HepG2 (cell line): ENCODE measurements around the gene TMEM44. TPM values are rescaled to one million over a fixed set of nuclear protein-coding genes. Genes with fewer than 3 reads are reported as not detected.

Experiments
- ATAC-seq: fragments of 200-7000 bp; cut with Tn5 transposase; 3 replicates; pipeline ENCODE4 v1.9.1; 2020; ENCODE audit warnings: mild to moderate bottlenecking, moderate library complexity
- BruUV-seq: library from RNA; stranded (reverse); fragments of 400-500 nt; replicated peaks from 2 replicates; lab custom pipeline; 2021; lab: Mats Ljungman, UMichigan
- CTCF ChIA-PET: fragments of 300-600 bp; formaldehyde crosslinking; extraction: SDS; loops from one replicate; lab custom pipeline; 2021; ENCODE audit warnings: low total read pairs, inconsistent platforms, low intra/inter-chr PET ratio; lab: Yijun Ruan, JAX
- POLR2A ChIA-PET: fragments of 350-600 bp; sonication (Branson Sonifier 250); formaldehyde crosslinking; loops from one replicate; lab custom pipeline; 2020; ENCODE audit warnings: antibody characterized with exemption, inconsistent platforms; lab: Yijun Ruan, JAX
- DNase-seq: peaks from one replicate; pipeline ENCODE4 v3.0.0-alpha.2; 2015; ENCODE audit warnings: low spot score
- FAIRE-seq: peaks from 3 replicates; lab custom pipeline; 2011; peaks lifted over from hg19 to GRCh38; lab: Jason Lieb, UNC
- H2AFZ ChIP-seq: one replicate; pipeline ENCODE4 v1.6.1; 2011; ENCODE audit warnings: low read length, inconsistent platforms
- H3K27ac ChIP-seq: fragments of 300-600 bp; 3 replicates; pipeline ENCODE4 v1.8.0; 2011; ENCODE audit warnings: mixed run types, mild to moderate bottlenecking, mixed read lengths, low read length, inconsistent platforms; ENCODE audit not compliant: insufficient read depth; ENCODE audit errors: extremely low read length
- H3K27me3 ChIP-seq, 2 experiments: fragments of 200-600 bp in 1 of 2; 2 replicates in 1 of 2; 3 replicates in 1 of 2; pipeline versions ENCODE4 v1.6.0 to v1.8.0; 2011; ENCODE audit warnings: low read length in 2 of 2, mild to moderate bottlenecking in 2 of 2, moderate library complexity in 2 of 2, inconsistent platforms in 1 of 2; ENCODE audit not compliant: insufficient read depth in 2 of 2, control insufficient read depth in 1 of 2
- H3K36me3 ChIP-seq, 2 experiments: fragments of 200-600 bp in 1 of 2; replicated peaks in 1 of 2; 2 replicates in 1 of 2; 3 replicates in 1 of 2; pipeline versions ENCODE4 v1.5.1 to v1.8.0; 2011; ENCODE audit warnings: low read length in 2 of 2, inconsistent platforms in 1 of 2; ENCODE audit not compliant: insufficient read depth in 2 of 2, control insufficient read depth in 1 of 2
- H3K4me1 ChIP-seq: 2 replicates; pipeline ENCODE4 v1.5.1; 2012; ENCODE audit warnings: low read length, inconsistent platforms; ENCODE audit not compliant: insufficient read depth
- H3K4me2 ChIP-seq: 2 replicates; pipeline ENCODE4 v1.6.0; 2011; ENCODE audit warnings: low read depth, low read length, inconsistent platforms
- H3K4me3 ChIP-seq, 3 experiments: fragments of 200-600 bp in 1 of 3; sonication (generic), shearing (Covaris generic) in 1 of 3; replicated peaks in 1 of 3; 2 replicates each; pipeline ENCODE4 v1.5.1; 2011 to 2016; ENCODE audit warnings: low read length in 3 of 3, inconsistent platforms in 2 of 3, low read depth in 2 of 3, mild to moderate bottlenecking in 2 of 3, control low read depth in 1 of 3, mixed read lengths in 1 of 3; ENCODE audit not compliant: insufficient read depth in 1 of 3
- H3K79me2 ChIP-seq: one replicate; pipeline ENCODE4 v1.6.1; 2011; ENCODE audit warnings: low read length, inconsistent platforms; ENCODE audit not compliant: insufficient read depth
- H3K9ac ChIP-seq: 2 replicates; pipeline ENCODE4 v1.6.0; 2011; ENCODE audit warnings: mild to moderate bottlenecking, low read depth, low read length, inconsistent platforms; ENCODE audit not compliant: insufficient read depth
- H3K9me3 ChIP-seq: 2 replicates; pipeline ENCODE4 v1.5.1; 2012; ENCODE audit warnings: mild to moderate bottlenecking, low read length
- H4K20me1 ChIP-seq: 2 replicates; pipeline ENCODE4 v1.6.0; 2011; ENCODE audit warnings: inconsistent platforms, mild to moderate bottlenecking, low read length, moderate library complexity; ENCODE audit not compliant: insufficient read depth
- ATF7 ChIP-seq, 2 experiments: fragments of 450-650 bp in 1 of 2; sonication (generic) in 1 of 2; formaldehyde crosslinking in 1 of 2; IDR thresholded peaks; 2 replicates each; pipeline versions ENCODE4 v1.4.0 to v1.6.1; 2016 to 2020; ENCODE audit warnings: antibody characterized with exemption in 1 of 2, mild to moderate bottlenecking in 1 of 2, missing genetic modification reagents in 1 of 2
- CHCHD3 ChIP-seq: sonication (generic); formaldehyde crosslinking; IDR thresholded peaks from 2 replicates; pipeline ENCODE4 v1.8.0; 2022; ENCODE audit warnings: mild to moderate bottlenecking, missing genetic modification reagents, moderate library complexity
- FOXA3 ChIP-seq: IDR thresholded peaks from 2 replicates; pipeline ENCODE4 v1.6.1; 2016; ENCODE audit warnings: missing genetic modification reagents, missing compliant biosample characterization
- GATAD2A ChIP-seq: IDR thresholded peaks from 2 replicates; pipeline ENCODE4 v1.6.1; 2016
- HNF4A ChIP-seq: sonication (generic); formaldehyde crosslinking; IDR thresholded peaks from 2 replicates; pipeline ENCODE4 v1.4.0; 2020; ENCODE audit warnings: missing genetic modification reagents
- HNRNPH1 ChIP-seq: fragments of 200-400 bp; formaldehyde crosslinking; optimal IDR thresholded peaks from 2 replicates; pipeline ENCODE3; 2017; ENCODE audit warnings: mild to moderate bottlenecking, low read depth, low read length
- IRF2 ChIP-seq: IDR thresholded peaks from 2 replicates; pipeline ENCODE4 v1.6.1; 2018; ENCODE audit warnings: missing genetic modification reagents, missing compliant biosample characterization
- KMT2B ChIP-seq: IDR thresholded peaks from 2 replicates; pipeline ENCODE4 v1.6.1; 2016; ENCODE audit warnings: missing genetic modification reagents, missing compliant biosample characterization
- NR2C2 ChIP-seq: sonication (generic); formaldehyde crosslinking; IDR thresholded peaks from 2 replicates; pipeline ENCODE4 v1.4.0; 2020; ENCODE audit warnings: missing genetic modification reagents, mild to moderate bottlenecking, moderate library complexity, borderline replicate concordance
- NR2F6 ChIP-seq, 2 experiments: IDR thresholded peaks; 2 replicates each; pipeline ENCODE4 v1.6.1; 2016; ENCODE audit warnings: antibody characterized with exemption in 1 of 2, mild to moderate bottlenecking in 1 of 2
- RARA ChIP-seq: IDR thresholded peaks from 2 replicates; pipeline ENCODE4 v1.6.1; 2016; ENCODE audit warnings: missing genetic modification reagents, missing compliant biosample characterization
- SALL1 ChIP-seq: sonication (generic); formaldehyde crosslinking; IDR thresholded peaks from 2 replicates; pipeline ENCODE4 v1.8.0; 2022; ENCODE audit warnings: mild to moderate bottlenecking, missing genetic modification reagents
- SOX6 ChIP-seq, 2 experiments: fragments of 450-650 bp in 1 of 2; sonication (generic) in 1 of 2; formaldehyde crosslinking in 1 of 2; IDR thresholded peaks; 2 replicates each; pipeline versions ENCODE4 v1.4.0 to v1.6.1; 2017 to 2020; ENCODE audit warnings: antibody characterized with exemption in 1 of 2, mild to moderate bottlenecking in 1 of 2, missing genetic modification reagents in 1 of 2
- SYNCRIP ChIP-seq: fragments of 200-400 bp; formaldehyde crosslinking; IDR thresholded peaks from 2 replicates; pipeline ENCODE4 v1.6.1; 2018; ENCODE audit warnings: mild to moderate bottlenecking, low read depth, low read length; ENCODE audit not compliant: insufficient read depth
- ZKSCAN8 ChIP-seq: IDR thresholded peaks from 2 replicates; pipeline ENCODE4 v1.6.1; 2016; ENCODE audit warnings: borderline replicate concordance, missing genetic modification reagents, missing compliant biosample characterization
- ZMYM4 ChIP-seq: sonication (generic); formaldehyde crosslinking; IDR thresholded peaks from 2 replicates; pipeline ENCODE4 v1.8.1; 2023; ENCODE audit warnings: mild to moderate bottlenecking, missing genetic modification reagents
- ZNF296 ChIP-seq: sonication (generic); formaldehyde crosslinking; conservative IDR thresholded peaks from 2 replicates; pipeline ENCODE4 v1.5.0; 2020; ENCODE audit warnings: mild to moderate bottlenecking, missing genetic modification reagents
- ZNF724P ChIP-seq: sonication (generic); formaldehyde crosslinking; IDR thresholded peaks from 2 replicates; pipeline ENCODE4 v1.8.0; 2022; ENCODE audit warnings: missing genetic modification reagents, borderline replicate concordance
- WGBS: methylation state at CpG from one replicate; pipeline ENCODE4 v1.1.6; 2017; ENCODE audit warnings: low lambda C conversion rate; 5-methylcytosine and 5-hydroxymethylcytosine counted together
- in situ Hi-C: cut with HindIII; loops from 2 replicates; pipeline ENCODE4 v1.10.0; 2017; ENCODE audit warnings: low pct_unique_long_range_greater_than_20kb; ENCODE audit not compliant: extremely low pct_ligation_motif_present
- intact Hi-C: fragments of 100-400 bp; cut with micrococcal nuclease; formaldehyde crosslinking; loops from one replicate; pipeline ENCODE4 v1.10.0; 2022; ENCODE audit not compliant: unreplicated experiment
- polyA plus RNA-seq, 8 experiments: library from polyadenylated mRNA; depleted of rRNA in 3 of 8; stranded (reverse) in 7 of 8; unstranded in 1 of 8; fragments of >200 nt; fragmentation: Illumina TruSeq in 4 of 8; extraction: Trizol in 4 of 8; gene quantifications; 2 replicates each; pipeline versions ENCODE4 v1.2.1 to v1.2.3, GENCODE V29; 2011 to 2016; ENCODE audit warnings: low read depth in 4 of 8, missing spikeins in 1 of 8, mixed read lengths in 1 of 8; ENCODE audit not compliant: insufficient read depth in 1 of 8
- total RNA-seq, 5 experiments: library from RNA; depleted of rRNA; stranded (reverse); fragments of >200 nt; fragmentation: Illumina TruSeq; extraction: Trizol; gene quantifications; 2 replicates each; pipeline ENCODE4 v1.2.3, GENCODE V29; 2016; ENCODE audit warnings: low read depth in 1 of 5
- TF ChIP-seq, protein P1 (sequence below): sonication (generic); formaldehyde crosslinking; IDR thresholded peaks from 2 replicates; pipeline ENCODE4 v1.4.0; 2020; ENCODE audit warnings: missing genetic modification reagents

TMEM44 gene
- total and polyA plus RNA-seq, 2 of the 13 experiments (the other 11 are each of a cell fraction or from before 2014, with no cell fraction given): 7.3 to 13.8 TPM

DNA sequence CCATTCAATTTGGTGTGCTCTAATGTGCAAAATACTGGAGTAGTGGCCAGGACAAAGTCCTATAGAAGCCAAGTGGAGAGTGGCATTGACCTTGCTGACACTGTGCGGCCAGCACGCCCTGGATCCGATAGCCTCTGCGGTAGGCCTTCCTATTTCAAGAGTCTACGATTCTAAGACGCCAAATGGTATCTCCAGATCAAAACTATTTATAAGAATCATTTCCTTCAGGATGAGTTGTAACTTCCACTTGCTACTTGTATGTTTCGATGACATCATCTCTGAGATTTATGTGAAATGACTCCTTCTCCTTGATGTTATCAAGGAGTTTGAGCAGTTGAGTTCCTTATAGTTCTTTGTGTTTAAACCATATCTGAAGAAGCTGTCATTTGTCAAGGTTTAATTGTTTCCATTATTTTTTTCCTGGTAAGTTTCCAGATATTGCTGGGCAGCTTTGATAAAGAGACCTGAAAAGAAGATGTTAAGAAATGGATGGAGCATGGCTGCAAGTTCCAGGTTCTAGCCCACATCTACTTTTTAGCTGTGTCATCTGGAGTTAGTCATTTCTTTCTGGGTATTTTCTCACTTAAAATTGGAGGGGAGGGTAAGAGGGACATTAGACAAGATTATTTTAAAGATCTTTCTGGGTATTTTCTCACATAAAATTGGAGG is 71.8 kb downstream of the TMEM44 start:
- H2AFZ ChIP-seq: no peak overlapping the region
- no peak overlapping the region for H3K4me2 ChIP-seq
- no peaks in the 10 kb centered on the region for H3K79me2 ChIP-seq
- H3K27ac ChIP-seq: no peak overlapping the region
- FAIRE-seq (no peak), DNase-seq (no peak), ATAC-seq (no peak)
- CTCF ChIA-PET: no interaction called here
- in situ Hi-C loops (no loop called here), intact Hi-C loops (no loop called here)
- H3K9ac ChIP-seq: no peak overlapping the region
- no TSS peak for BruUV-seq
- H3K9me3 ChIP-seq: no peaks in the 10 kb centered on the region
- no peaks in the 10 kb centered on the region for H4K20me1 ChIP-seq
- 38% methylated on average over 7 of the region's 7 CpGs for WGBS
- no peaks in the 10 kb centered on the region for H3K36me3 ChIP-seq
- POLR2A ChIA-PET: interaction anchor here (0.8 kb wide), 1 partner anchor 24 kb away, joined by 4 read pairs; no protein-coding TSS in a partner anchor
- H3K4me3 ChIP-seq: no peak overlapping the region
- TF ChIP-seq SYNCRIP (no peak), ATF7 (IDR thresholded peaks at IDR 0.05) (peak; percentile 95), ATF7 (CRISPR knock-in tag; IDR thresholded peaks at IDR 0.05) (no peak), HNF4A (CRISPR knock-in tag) (peak; percentile 13; the same call in 1 of the 2 replicates)
- peaks cover 57% of the 10 kb centered on the region for H3K4me1 ChIP-seq
- H3K27me3 ChIP-seq: no peaks in the 10 kb centered on the region

DNA sequence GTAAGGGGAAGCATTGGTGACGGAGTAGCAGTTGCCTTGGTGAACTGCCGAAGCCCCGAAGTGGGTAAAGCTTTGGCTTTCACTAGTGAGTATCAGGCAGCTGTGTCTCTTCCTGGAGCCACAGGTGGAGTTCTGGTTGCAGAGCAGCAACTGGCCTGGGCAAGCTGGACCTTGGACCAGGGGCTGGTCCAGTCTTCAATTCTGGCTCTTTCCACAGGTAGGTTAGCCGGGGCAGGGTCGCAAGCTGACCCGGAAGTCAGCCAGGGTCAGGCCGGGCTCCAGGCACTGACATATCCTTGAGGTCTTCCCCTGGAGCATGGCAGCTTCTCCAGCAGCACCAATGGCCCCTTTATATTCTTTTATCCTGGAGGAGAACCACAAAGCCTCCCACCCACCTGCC is 73.2 kb downstream of the TMEM44 start:
- ATAC-seq: peak; percentile 55
- BruUV-seq: no TSS peak
- intact Hi-C loops: no loop called here
- H3K27ac ChIP-seq: no peak overlapping the region
- ChIA-PET POLR2A (interaction anchor here (0.6 to 1.1 kb wide), 2 partner anchors 12 to 40 kb away, joined by 3 read pairs; no protein-coding TSS in a partner anchor), CTCF (no interaction called here)
- no peaks in the 10 kb centered on the region for H4K20me1 ChIP-seq
- 78% methylated on average over 3 of the region's 7 CpGs for WGBS
- H2AFZ ChIP-seq: no peak overlapping the region
- H3K4me1 ChIP-seq: peaks cover 63% of the 10 kb centered on the region
- no peaks in the 10 kb centered on the region for H3K36me3 ChIP-seq
- FAIRE-seq: no peak
- in situ Hi-C loops: no loop called here
- H3K27me3 ChIP-seq: no peaks in the 10 kb centered on the region
- H3K9me3 ChIP-seq: no peaks in the 10 kb centered on the region
- no peak for DNase-seq
- no peak overlapping the region for H3K4me3 ChIP-seq
- peak overlapping the region; percentile 43 for H3K4me2 ChIP-seq
- no peaks in the 10 kb centered on the region for H3K79me2 ChIP-seq
- no peak overlapping the region for H3K9ac ChIP-seq
- no peak for TF ChIP-seq ZKSCAN8 (CRISPR knock-in tag)
- peak; percentile 63 for TF ChIP-seq ZMYM4
- no peak for TF ChIP-seq CHCHD3 (CRISPR knock-in tag)
- no peak for TF ChIP-seq ZNF724P (CRISPR knock-in tag)
- peak; percentile 66 for TF ChIP-seq NR2C2 (CRISPR knock-in tag)
- TF ChIP-seq ZNF296: no peak
- TF ChIP-seq KMT2B: no peak
- TF ChIP-seq HNRNPH1: no peak
- peak; percentile 20; the same call in 1 of the 2 replicates for TF ChIP-seq SALL1
- 0 out of 2 replicates have a peak, but pooled peaks have one; percentile 33 for TF ChIP-seq NR2F6 (IDR thresholded peaks at IDR 0.05)
- peak; percentile 71 for TF ChIP-seq NR2F6 (CRISPR knock-in tag; IDR thresholded peaks at IDR 0.05)
- TF ChIP-seq, protein P1, sequence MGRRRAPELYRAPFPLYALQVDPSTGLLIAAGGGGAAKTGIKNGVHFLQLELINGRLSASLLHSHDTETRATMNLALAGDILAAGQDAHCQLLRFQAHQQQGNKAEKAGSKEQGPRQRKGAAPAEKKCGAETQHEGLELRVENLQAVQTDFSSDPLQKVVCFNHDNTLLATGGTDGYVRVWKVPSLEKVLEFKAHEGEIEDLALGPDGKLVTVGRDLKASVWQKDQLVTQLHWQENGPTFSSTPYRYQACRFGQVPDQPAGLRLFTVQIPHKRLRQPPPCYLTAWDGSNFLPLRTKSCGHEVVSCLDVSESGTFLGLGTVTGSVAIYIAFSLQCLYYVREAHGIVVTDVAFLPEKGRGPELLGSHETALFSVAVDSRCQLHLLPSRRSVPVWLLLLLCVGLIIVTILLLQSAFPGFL (CRISPR knock-in tag): no peak
- TF ChIP-seq FOXA3 (CRISPR knock-in tag): 0 out of 2 replicates have a peak, but pooled peaks have one; percentile 7
- peak; percentile 39 for TF ChIP-seq RARA (CRISPR knock-in tag)
- TF ChIP-seq GATAD2A (CRISPR knock-in tag): peak; percentile 46
- TF ChIP-seq SOX6 (IDR thresholded peaks at IDR 0.05): no peak
- 0 out of 2 replicates have a peak, but pooled peaks have one; percentile 19 for TF ChIP-seq SOX6 (CRISPR knock-in tag; IDR thresholded peaks at IDR 0.05)
- 0 out of 2 replicates have a peak, but pooled peaks have one; percentile 39 for TF ChIP-seq IRF2 (CRISPR knock-in tag)
